ENCODE data around the gene SKP1. TPM values are rescaled to one million over a fixed set of nuclear protein-coding genes. Genes with fewer than 3 reads are reported as not detected.

Gene SKP1
- total and polyA plus RNA-seq, 10 of the 15 experiments (the other 5 are each of a cell fraction or from before 2014, with no cell fraction given): 100 to 1,686 (median 519) TPM

GRCh38 chr5:134111741-134112647 is 64.8 kb downstream of the SKP1 start:
- FAIRE-seq: no peak
- H3K4me2 ChIP-seq (ENCODE audit: control insufficient read depth, insufficient read depth): no peak overlapping the region
- H3K27me3 ChIP-seq (replicated peaks in 1 of 2; ENCODE audit: control insufficient read depth in 2 of 2, insufficient read depth in 2 of 2, low read length in 1 of 2): no peaks in the 10 kb centered on the region; a peak in 1 of 4 replicates
- peaks cover 36% of the 10 kb centered on the region for H3K4me1 ChIP-seq (ENCODE audit: control insufficient read depth, insufficient read depth, low read length)
- no peak overlapping the region for H3K4me3 ChIP-seq
- ChIA-PET CTCF (interaction anchor here (0.7 to 10.7 kb wide), 19 partner anchors 11 to 115 kb away, joined by 3 to 112 read pairs (median 4); no protein-coding TSS in a partner anchor), SMC1A (ENCODE audit: uncharacterized antibody, unreplicated experiment) (interaction anchor here (0.6 to 11.4 kb wide), 12 partner anchors 12 to 78 kb away, joined by 3 to 152 read pairs (median 4); no protein-coding TSS in a partner anchor), RAD21 (ENCODE audit: unreplicated experiment) (interaction anchor here (0.6 to 10.8 kb wide), 14 partner anchors 15 to 77 kb away, joined by 3 to 123 read pairs (median 6); no protein-coding TSS in a partner anchor), POLR2A (interaction anchor here (0.7 to 11.6 kb wide), 9 partner anchors 10 to 518 kb away, joined by 3 to 291 read pairs (median 4); partner anchors contain the start of genes PPP2CA and UBE2B)
- in situ Hi-C loops (cut with MboI) (no loop called here), intact Hi-C loops (cut with micrococcal nuclease; ENCODE audit: unreplicated experiment) (loop anchor here (2.0 kb wide), 1 partner anchor 15 kb away; no protein-coding TSS in a partner anchor)
- H4K20me1 ChIP-seq (ENCODE audit: control insufficient read depth, insufficient read depth): no peaks in the 10 kb centered on the region
- H3K36me3 ChIP-seq (ENCODE audit: control insufficient read depth in 2 of 2, insufficient read depth in 2 of 2, low read length in 1 of 2): no peaks in the 10 kb centered on the region; a peak in 1 of 4 replicates
- ATAC-seq: peak; percentile 52
- no peak for DNase-seq (ENCODE audit: low read depth, low spot score)
- peaks cover 22% of the 10 kb centered on the region for H3K79me2 ChIP-seq (ENCODE audit: control insufficient read depth, insufficient read depth, low read length)
- no peak overlapping the region for H2AFZ ChIP-seq (ENCODE audit: control insufficient read depth, low read depth, low read length)
- no TSS peak for BruUV-seq (replicated peaks)
- 48% methylated on average over 6 of the region's 6 CpGs for WGBS (ENCODE audit: insufficient coverage, insufficient replicate concordance, low lambda C conversion rate, missing lambda C conversion rate)
- H3K9ac ChIP-seq (ENCODE audit: control insufficient read depth, insufficient read depth, low read length): peak overlapping the region; percentile 9; the same call in 1 of the 2 replicates
- no peaks in the 10 kb centered on the region for H3K9me3 ChIP-seq (replicated peaks; ENCODE audit: control insufficient read depth, insufficient read depth, low read length)
- peak overlapping the region; percentile 29; the same call in 1 of the 2 replicates for H3K27ac ChIP-seq (ENCODE audit: control insufficient read depth, insufficient read depth)
- TF ChIP-seq CREB1 (IDR thresholded peaks at IDR 0.05; ENCODE audit: low read depth): peak; percentile 95
- TF ChIP-seq RCOR1 (conservative IDR thresholded peaks at IDR 0.05; ENCODE audit: low read depth, low read length): no peak
- TF ChIP-seq MTA2 (IDR thresholded peaks at IDR 0.05; ENCODE audit: low read depth): peak; percentile 53; the same call in 1 of the 2 replicates
- 0 out of 2 replicates have a peak, but pooled peaks have one; percentile 18 for TF ChIP-seq BCL11A (IDR thresholded peaks at IDR 0.05; ENCODE audit: low read depth, low read length)
- no peak for TF ChIP-seq TCF12 (IDR thresholded peaks at IDR 0.05; ENCODE audit: low read depth, low read length)
- peak; percentile 41; the same call in 1 of the 2 replicates for TF ChIP-seq ZNF217 (IDR thresholded peaks at IDR 0.05)
- TF ChIP-seq RB1 (IDR thresholded peaks at IDR 0.05; ENCODE audit: borderline replicate concordance): no peak
- TF ChIP-seq, protein P1, sequence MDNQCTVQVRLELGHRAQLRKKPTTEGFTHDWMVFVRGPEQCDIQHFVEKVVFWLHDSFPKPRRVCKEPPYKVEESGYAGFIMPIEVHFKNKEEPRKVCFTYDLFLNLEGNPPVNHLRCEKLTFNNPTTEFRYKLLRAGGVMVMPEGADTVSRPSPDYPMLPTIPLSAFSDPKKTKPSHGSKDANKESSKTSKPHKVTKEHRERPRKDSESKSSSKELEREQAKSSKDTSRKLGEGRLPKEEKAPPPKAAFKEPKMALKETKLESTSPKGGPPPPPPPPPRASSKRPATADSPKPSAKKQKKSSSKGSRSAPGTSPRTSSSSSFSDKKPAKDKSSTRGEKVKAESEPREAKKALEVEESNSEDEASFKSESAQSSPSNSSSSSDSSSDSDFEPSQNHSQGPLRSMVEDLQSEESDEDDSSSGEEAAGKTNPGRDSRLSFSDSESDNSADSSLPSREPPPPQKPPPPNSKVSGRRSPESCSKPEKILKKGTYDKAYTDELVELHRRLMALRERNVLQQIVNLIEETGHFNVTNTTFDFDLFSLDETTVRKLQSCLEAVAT (IDR thresholded peaks at IDR 0.05): peak; percentile 58; the same call in 1 of the 2 replicates
- no peak for TF ChIP-seq E2F4 (IDR thresholded peaks at IDR 0.05; ENCODE audit: low read depth, low read length)
- no peak for TF ChIP-seq CHD1 (IDR thresholded peaks at IDR 0.05; ENCODE audit: low read depth, low read length)
- peak; percentile 22; the same call in 1 of the 2 replicates for TF ChIP-seq ZSCAN29 (IDR thresholded peaks at IDR 0.05)
- TF ChIP-seq, protein P2, sequence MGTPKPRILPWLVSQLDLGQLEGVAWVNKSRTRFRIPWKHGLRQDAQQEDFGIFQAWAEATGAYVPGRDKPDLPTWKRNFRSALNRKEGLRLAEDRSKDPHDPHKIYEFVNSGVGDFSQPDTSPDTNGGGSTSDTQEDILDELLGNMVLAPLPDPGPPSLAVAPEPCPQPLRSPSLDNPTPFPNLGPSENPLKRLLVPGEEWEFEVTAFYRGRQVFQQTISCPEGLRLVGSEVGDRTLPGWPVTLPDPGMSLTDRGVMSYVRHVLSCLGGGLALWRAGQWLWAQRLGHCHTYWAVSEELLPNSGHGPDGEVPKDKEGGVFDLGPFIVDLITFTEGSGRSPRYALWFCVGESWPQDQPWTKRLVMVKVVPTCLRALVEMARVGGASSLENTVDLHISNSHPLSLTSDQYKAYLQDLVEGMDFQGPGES (IDR thresholded peaks at IDR 0.05): no peak
- TF ChIP-seq STAT3 (IDR thresholded peaks at IDR 0.05; ENCODE audit: low read depth, low read length): no peak
- peak; percentile 34; the same call in 1 of the 2 replicates for TF ChIP-seq RAD51 (IDR thresholded peaks at IDR 0.05)
- TF ChIP-seq POLR2AphosphoS5 (IDR thresholded peaks at IDR 0.05; ENCODE audit: low read length): no peak; the same call in 1 of the 2 replicates
- peak; percentile 64; the same call in 1 of the 2 replicates for TF ChIP-seq NFIC (IDR thresholded peaks at IDR 0.05; ENCODE audit: low read depth, low read length)
- TF ChIP-seq PBX3 (IDR thresholded peaks at IDR 0.05; ENCODE audit: insufficient replicate concordance, low read depth, low read length): no peak
- TF ChIP-seq IKZF1 (conservative IDR thresholded peaks at IDR 0.05): peak; percentile 56; the same call in 1 of the 2 replicates

Data from GM12878 (cell line).